ENCODE data around the gene SH3PXD2B. TPM values are rescaled to one million over a fixed set of nuclear protein-coding genes. Genes with fewer than 3 reads are reported as not detected.

Gene SH3PXD2B
- total RNA-seq, 1 donor from 2014 or later = 62.4 TPM

- no peak for TF ChIP-seq CTCF (IDR thresholded peaks at IDR 0.05; ENCODE audit: insufficient read depth, low read length, poor library complexity, severe bottlenecking)
- Histone ChIP-seq H3K4me3 (ENCODE audit: low read depth, low read length) (no peak overlapping the region), H3K36me3 (ENCODE audit: control insufficient read depth, insufficient read depth, low read length) (peaks cover 3% of the 10 kb centered on the region), H3K27me3 (ENCODE audit: control insufficient read depth, insufficient read depth, low read length) (no peaks in the 10 kb centered on the region)
- no peak for DNase-seq (ENCODE audit: low read depth)
These were observed 76.9 kb downstream of the SH3PXD2B start for GRCh38 chr5:172377438-172377837.

- no peak for DNase-seq (ENCODE audit: low read depth)
- no peaks in the 10 kb centered on the region for H3K27me3 ChIP-seq (ENCODE audit: control insufficient read depth, insufficient read depth, low read length)
- H3K4me3 ChIP-seq (ENCODE audit: low read depth, low read length) = no peak overlapping the region
- H3K36me3 ChIP-seq (ENCODE audit: control insufficient read depth, insufficient read depth, low read length) = peaks cover 3% of the 10 kb centered on the region
- no peak for TF ChIP-seq CTCF (IDR thresholded peaks at IDR 0.05; ENCODE audit: insufficient read depth, low read length, poor library complexity, severe bottlenecking)
These were observed 79.5 kb downstream of the SH3PXD2B start for GRCh38 chr5:172374783-172375182.

DNA sequence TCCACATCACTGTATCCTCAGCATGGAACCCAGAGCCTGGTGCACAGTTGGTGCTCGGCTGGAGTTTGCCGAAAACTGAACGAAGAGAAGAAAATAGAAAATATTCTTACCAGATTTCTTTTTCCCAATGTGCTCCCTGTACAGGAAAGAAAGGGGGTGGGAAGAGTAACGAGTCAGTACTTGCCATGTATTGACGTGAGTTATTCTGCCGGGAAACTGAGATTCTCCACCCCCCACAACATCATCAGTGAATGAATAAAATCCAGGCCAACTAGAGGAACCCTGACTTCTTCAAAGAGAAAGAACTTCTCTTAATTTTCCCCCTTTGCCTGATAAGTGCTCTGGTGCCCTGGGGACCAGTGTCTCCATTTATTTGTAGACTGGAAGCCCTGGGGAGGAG lies 80.6 kb downstream of the SH3PXD2B start:
- Histone ChIP-seq H3K36me3 (ENCODE audit: control insufficient read depth, insufficient read depth, low read length) (peaks cover 3% of the 10 kb centered on the region), H3K4me3 (ENCODE audit: low read depth, low read length) (no peak overlapping the region), H3K27me3 (ENCODE audit: control insufficient read depth, insufficient read depth, low read length) (no peaks in the 10 kb centered on the region)
- DNase-seq (ENCODE audit: low read depth) = no peak
- no peak for TF ChIP-seq CTCF (IDR thresholded peaks at IDR 0.05; ENCODE audit: insufficient read depth, low read length, poor library complexity, severe bottlenecking)

- H3K4me3 ChIP-seq (ENCODE audit: low read depth, low read length) = no peak overlapping the region
- H3K27me3 ChIP-seq (ENCODE audit: control insufficient read depth, insufficient read depth, low read length) = no peaks in the 10 kb centered on the region
- no peak for DNase-seq (ENCODE audit: low read depth)
- TF ChIP-seq CTCF (IDR thresholded peaks at IDR 0.05; ENCODE audit: insufficient read depth, low read length, poor library complexity, severe bottlenecking) = no peak
- peaks cover 2% of the 10 kb centered on the region for H3K36me3 ChIP-seq (ENCODE audit: control insufficient read depth, insufficient read depth, low read length)
These were observed 82.6 kb downstream of the SH3PXD2B start for GRCh38 chr5:172371684-172372083.

- H3K36me3 ChIP-seq (ENCODE audit: control insufficient read depth, insufficient read depth, low read length) = no peaks in the 10 kb centered on the region
- TF ChIP-seq CTCF (IDR thresholded peaks at IDR 0.05; ENCODE audit: insufficient read depth, low read length, poor library complexity, severe bottlenecking) = peak; percentile 48
- DNase-seq (ENCODE audit: low read depth) = no peak
- no peak overlapping the region for H3K4me3 ChIP-seq (ENCODE audit: low read depth, low read length)
- H3K27me3 ChIP-seq (ENCODE audit: control insufficient read depth, insufficient read depth, low read length) = no peaks in the 10 kb centered on the region
These were observed 83.4 kb downstream of the SH3PXD2B start for GRCh38 chr5:172370648-172371545.

Data from kidney epithelial cell (primary cell).